GM20000 (cell line): Measurements from ENCODE around the gene KRTAP10-3.
"Not testable (repeated sequence)": the region's sequence is repeated elsewhere in the genome, so short reads cannot be mapped to it uniquely, and the experiment has no call there.

ENCODE experiments used
- DNase-seq: peaks from one replicate; pipeline ENCODE4 v3.0.0; 2012; ENCODE audit warnings: low spot score
- CTCF ChIP-seq: IDR thresholded peaks from 2 replicates; pipeline ENCODE4 v1.5.1; 2012; ENCODE audit warnings: mild to moderate bottlenecking, control low read depth; ENCODE audit errors: extremely low read depth, missing control alignments

The KRTAP10-3 gene

GRCh38 chr21:44558695-44559094 lies at the start of gene KRTAP10-3:
Gene KRTAP10-3, minus strand, starts transcription at chr21:44558795. Its CDS starts 80 bp downstream, at chr21:44558715.
- TF ChIP-seq CTCF = no peak
- DNase-seq = no peak

DNA sequence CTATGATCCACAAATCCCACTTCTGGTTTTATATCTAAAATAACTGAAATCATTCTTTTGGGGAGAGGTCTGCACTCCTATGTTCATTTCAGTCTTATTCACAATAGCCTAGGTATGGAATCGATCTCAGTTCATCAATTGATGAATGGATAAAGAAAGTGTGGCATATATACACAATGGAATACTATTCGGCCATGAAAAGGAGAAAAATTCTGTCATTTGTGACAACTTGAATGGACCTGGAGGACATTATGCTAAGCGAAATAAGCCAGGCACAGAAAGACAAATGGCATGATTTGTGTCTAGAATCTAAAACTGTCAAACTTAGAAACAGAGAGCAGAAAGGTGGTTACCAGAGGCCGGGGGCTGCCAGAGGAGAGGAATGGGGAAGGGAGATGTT lies 47.9 kb upstream of the KRTAP10-3 start:
- no peak for TF ChIP-seq CTCF
- no peak for DNase-seq

- no peak for TF ChIP-seq CTCF
- no peak for DNase-seq
These were observed 45.3 kb upstream of the KRTAP10-3 start for GRCh38 chr21:44603911-44604310.

DNA sequence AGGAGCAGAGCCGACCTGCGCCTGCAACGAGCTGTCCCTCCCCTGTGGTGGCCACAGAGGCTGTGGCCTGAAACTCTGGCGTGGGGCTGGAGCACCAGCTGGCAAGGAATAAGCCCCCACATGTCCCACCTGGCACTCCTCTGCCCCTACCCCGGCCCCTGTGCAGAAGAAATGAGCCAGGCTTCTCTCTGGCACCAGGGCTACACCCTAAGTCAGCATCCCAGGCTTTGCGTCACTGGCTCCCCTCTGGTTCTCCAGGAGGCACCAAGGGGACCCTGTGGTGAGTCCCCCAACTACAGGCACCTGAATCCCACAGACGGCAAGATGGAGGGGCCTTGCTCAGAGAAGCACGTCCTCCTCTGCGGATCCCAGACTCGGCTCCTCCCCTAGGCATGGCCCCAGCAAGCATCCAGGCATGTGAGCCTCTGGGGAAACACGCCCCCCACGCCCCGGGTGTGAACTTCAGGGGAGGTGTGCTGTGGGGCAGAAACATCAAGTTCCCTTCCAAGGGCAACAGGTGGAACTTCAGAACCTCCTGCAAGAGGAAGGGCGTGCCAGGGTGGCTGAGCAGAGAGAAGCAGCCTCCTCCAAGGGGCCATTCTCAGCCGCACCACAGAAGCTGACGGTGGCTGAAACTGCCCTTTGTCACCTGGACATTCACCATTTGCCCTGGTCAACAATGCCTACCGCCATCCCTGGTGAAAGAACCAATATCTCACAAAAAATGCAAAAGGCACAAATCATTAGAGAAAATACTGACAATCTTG lies 44.7 kb upstream of the KRTAP10-3 start:
- no peak for DNase-seq
- no peak for TF ChIP-seq CTCF

GRCh38 chr21:44602463-44602850 lies 43.9 kb upstream of the KRTAP10-3 start:
- no peak for DNase-seq
- no peak for TF ChIP-seq CTCF

DNA sequence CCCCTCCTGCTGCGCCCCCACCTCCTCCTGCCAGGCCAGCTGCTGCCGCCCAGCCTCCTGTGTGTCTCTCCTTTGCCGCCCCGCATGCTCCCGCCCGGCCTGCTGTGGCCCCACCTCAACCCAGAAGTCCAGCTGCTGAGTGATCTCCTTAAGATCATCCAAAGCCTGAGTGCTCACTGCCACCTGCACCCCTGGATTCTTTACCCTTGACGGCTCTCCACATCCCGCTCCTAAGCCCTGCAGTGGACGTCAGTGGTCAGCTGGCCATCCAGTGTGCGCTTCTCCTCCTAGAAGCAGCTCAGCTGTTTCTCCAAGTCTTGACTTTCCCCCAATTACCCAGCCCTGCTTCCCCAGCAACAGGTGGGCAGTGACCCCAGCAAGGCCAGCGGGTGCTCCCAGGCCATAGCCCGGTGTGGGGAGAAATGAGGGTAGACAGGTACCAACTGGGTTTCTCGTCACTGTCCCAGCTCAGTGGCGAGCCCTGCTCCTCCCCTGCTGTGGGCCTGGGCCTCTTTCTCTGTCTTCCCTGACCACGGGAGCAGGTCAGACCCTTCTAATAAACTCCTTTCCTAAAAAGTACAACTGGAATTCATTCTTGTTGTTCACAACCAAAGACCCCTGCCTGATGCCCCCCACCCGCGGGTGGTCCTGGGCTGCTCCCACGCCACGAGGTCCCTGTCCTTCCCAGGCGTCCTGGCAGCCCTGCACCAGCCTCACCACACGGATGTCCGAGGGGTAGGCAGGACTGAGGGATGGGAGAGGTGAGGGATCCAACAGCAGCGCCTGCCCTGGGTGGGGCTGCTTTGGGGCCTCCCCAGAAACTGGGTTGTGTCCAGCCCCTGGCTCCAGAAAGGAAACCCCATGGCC lies 43.2 kb upstream of the KRTAP10-3 start:
- DNase-seq = no peak
- no peak for TF ChIP-seq CTCF

DNA sequence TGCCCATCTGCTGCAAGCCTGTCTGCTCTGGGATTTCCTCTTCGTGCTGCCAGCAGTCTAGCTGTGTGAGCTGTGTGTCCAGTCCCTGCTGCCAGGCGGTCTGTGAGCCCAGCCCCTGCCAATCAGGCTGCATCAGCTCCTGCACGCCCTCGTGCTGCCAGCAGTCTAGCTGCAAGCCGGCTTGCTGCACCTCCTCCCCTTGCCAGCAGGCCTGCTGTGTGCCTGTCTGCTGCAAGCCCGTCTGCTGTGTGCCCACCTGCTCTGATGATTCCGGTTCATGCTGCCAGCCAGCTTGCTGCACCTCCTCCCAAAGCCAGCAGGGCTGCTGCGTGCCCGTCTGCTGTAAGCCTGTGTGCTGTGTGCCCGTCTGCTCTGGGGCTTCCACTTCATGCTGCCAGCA lies 42.5 kb upstream of the KRTAP10-3 start:
- not testable (repeated sequence) for DNase-seq

GRCh38 chr21:44600118-44600978 lies 41.8 kb upstream of the KRTAP10-3 start, which contains the start of gene KRTAP10-7:
Gene KRTAP10-7, plus strand, starts transcription at chr21:44600597. Its CDS starts 25 bp downstream, at chr21:44600622.
- DNase-seq = not testable (repeated sequence)
